AG08396 (cell line): ENCODE measurements around the gene AKT3.
"Not testable (repeated sequence)": the region's sequence is repeated elsewhere in the genome, so short reads cannot be mapped to it uniquely, and the experiment has no call there.

ENCODE experiments used
- DNase-seq: peaks from one replicate; pipeline ENCODE4 v3.0.0; 2012; ENCODE audit warnings: low spot score, mixed read lengths

AKT3 gene

DNA sequence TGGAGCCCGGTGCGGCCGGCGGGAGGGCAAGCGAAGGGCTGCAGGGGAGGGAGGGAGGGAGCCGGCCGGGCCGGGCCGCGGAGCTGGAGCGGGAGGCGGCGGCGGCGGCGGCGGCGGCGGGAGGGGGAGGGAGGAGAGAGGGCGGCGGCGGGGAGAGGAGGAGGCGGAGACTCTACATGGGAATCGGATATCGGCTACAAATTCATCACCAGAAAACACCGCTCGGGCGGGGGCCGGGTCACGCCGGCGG, at the start of gene AKT3:
Gene AKT3 (minus strand): TSS at position 42 of the 250 bp plus-strand sequence. CDS start 7,073 bp downstream, outside the sequence.
- DNase-seq = peak; percentile 89

DNA sequence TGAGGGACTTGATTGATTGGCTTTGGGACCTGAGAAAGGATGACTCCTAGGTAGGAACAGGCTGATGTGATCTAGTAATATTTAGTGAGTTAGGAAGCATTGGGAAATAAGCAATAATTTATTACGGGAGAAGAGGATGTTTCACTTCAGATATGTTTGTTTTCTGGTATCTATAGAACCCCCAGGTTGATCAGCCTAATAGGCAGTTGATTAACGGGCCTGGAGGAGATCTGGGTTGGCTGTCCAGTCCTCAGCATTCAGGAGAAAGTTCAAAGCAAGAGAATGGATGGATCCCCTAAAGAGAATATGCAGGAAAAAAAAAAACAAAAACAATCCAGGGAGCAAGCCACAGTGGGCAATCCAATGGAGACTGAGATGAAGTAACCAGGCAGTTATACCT, 48.2 kb upstream of the AKT3 start:
- no peak for DNase-seq

GRCh38 chr1:243896313-243896712, 46.3 kb upstream of the AKT3 start:
- DNase-seq = no peak

GRCh38 chr1:243892456-243892855, 42.4 kb upstream of the AKT3 start:
- no peak for DNase-seq

DNA sequence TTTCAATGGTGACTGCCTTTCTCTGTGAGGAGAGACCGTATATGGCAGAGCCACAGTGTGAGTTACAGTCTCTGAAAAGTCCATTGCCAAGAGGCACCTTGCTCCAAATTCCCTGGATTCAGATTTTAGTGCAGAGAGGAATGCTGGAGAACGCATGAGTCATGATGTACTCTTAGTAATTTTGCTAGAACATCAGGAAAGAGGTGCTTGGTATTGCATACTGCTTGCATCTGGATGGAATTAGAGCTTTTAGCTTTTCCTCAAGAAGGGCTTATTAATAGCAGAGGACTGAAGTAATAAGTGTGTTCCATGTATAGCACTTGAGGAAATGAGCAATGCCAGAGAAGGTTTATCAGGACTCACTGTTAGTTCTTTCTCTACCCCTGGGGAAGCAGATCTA, 40.5 kb upstream of the AKT3 start:
- peak; percentile 58 for DNase-seq

- no peak for DNase-seq
Measured at GRCh38 chr1:243885806-243886205, 35.8 kb upstream of the AKT3 start.

- DNase-seq = no peak
Measured at GRCh38 chr1:243884603-243885002, 34.6 kb upstream of the AKT3 start.

DNA sequence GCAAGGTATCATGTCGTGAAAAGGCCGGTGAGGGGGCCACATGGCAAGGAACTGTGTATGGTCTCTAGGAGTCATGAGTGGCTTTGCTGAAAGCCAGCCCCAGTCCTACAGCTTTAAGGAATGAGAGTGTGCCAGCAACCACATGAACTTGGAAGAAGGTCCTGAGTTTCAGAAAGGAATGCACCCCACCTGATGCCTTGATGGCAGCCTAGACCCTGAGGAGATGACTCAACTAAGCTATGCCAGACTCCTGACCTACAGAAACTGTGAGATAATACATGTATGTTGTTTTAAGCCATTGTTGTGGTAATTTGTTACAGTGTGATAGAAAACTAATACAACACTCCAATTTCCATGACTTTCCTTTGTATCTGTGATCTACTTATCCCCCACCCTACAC, 33.5 kb upstream of the AKT3 start:
- no peak for DNase-seq

- peak; percentile 37 for DNase-seq
Measured at GRCh38 chr1:243882276-243882675, 32.2 kb upstream of the AKT3 start.

DNA sequence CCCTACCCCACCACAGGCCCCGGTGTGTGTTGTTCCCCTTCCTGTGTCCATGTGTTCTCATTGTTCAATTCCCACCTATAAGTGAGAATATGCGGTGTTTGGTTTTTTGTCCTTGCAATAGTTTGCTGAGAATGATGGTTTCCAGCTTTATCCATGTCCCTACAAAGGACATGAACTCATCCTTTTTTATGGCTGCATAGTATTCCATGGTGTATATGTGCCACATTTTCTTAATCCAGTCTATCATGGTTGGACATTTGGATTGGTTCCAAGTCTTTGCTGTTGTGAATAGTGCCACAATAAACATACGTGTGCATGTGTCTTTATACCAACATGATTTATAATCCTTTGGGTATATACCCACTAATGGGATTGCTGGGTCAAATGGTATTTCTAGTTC, 27.0 kb upstream of the AKT3 start:
- not testable (repeated sequence) for DNase-seq

DNA sequence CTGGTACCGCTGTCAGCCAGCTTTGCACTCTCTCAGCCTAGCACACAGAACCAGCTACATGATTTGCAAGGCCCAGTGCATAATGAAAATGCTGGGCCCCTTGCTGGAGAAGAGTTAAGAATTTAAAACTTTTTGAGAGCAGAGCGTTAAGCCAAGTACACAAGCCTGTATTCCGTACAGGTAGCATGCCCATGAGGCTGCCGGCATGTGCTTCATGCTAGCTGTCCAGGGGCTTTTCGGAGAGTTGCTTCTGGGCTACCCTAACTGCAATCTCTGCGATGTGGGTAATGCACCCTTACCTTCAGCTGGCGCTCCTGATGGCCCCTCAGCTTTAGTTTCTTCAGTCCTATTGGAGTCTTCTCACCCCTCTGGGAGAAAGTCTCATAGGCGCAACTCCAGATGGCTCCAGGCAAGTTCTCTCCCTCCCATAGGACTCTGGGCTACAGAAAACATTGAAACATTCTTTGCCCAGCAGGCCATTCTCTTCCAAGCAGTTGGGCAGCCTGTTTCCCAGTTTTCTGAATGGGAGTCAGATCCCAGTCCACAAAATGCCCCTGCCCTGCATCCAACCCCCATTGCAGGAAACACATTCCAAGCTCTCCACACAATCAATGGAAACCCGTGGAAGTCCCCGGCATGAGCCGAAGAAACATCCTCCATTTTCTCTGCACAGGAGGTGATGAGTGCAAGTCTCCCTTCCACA, 5.7 kb upstream of the AKT3 start:
- DNase-seq = no peak

GRCh38 chr1:243851765-243852164, 1.7 kb upstream of the AKT3 start:
- no peak for DNase-seq

- DNase-seq = no peak
Measured at GRCh38 chr1:243851257-243851756, 1.3 kb upstream of the AKT3 start.

GRCh38 chr1:243850452-243851256, 611 bp upstream of the AKT3 start:
- DNase-seq = peak; percentile 84

DNA sequence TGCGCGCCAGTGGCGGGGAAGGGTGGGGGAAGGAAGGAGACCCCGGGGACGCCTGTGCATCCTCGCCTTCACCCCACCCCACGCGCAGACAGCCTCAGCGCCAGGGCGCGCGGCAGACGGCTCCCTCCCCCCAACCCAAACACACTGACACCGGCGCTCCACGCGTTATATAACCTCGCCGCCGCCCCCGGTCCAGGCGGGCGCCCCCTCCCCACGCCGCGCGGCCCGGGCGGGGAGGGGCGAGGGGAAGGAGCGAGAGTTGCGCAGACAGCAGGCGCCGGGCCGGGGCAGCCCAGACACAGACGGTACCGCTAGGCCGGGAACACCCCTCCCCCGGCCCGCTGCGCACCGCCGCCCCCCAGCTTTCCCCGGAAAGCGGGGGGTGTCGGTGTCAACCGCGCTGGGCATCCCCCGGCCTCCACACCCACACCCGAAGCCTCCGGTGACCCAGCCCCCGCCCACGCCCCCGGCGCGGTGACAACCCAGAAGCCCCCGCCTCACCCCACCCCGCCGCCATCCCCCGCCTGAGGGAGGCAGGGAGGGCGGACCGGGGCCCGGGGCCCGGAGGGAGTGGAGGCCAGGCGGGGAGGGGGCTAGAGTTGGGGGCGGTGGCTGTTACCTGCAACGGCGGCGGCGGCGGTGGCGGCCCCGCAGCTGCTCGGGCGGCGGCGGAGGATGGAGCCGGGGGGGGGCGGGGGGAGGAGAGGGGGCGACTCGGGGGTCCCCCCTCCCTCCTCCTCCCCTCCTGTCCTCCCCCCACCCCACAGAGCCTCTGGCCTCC, 432 bp downstream of the AKT3 start:
- DNase-seq = peak; percentile 41

DNA sequence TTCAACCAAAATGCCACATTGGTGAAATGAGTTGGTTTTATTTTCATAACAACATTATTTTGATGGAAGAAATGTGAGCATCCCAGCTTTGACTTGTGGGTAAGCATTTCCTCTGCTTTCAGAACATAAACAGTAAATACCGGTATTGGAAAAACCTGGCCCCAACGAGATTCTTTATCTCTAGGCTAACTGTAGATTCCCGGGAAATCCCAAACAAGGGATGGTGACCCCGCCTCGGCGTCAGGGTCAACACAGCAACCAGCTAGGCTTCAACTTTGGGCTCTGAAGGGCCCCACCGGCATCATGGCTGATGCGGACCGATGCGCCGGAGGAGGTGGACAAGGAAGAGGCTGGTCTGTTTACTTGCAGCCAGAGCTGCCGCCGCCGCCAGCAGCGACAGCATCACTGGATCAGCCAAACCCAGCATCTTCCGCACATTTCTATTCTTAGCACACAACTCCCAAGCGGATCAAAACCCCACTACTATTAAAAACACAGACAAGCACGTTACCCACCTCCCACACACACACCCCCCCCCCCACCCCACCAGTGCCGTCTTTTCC, 1.1 kb downstream of the AKT3 start:
- peak; percentile 64 for DNase-seq

DNA sequence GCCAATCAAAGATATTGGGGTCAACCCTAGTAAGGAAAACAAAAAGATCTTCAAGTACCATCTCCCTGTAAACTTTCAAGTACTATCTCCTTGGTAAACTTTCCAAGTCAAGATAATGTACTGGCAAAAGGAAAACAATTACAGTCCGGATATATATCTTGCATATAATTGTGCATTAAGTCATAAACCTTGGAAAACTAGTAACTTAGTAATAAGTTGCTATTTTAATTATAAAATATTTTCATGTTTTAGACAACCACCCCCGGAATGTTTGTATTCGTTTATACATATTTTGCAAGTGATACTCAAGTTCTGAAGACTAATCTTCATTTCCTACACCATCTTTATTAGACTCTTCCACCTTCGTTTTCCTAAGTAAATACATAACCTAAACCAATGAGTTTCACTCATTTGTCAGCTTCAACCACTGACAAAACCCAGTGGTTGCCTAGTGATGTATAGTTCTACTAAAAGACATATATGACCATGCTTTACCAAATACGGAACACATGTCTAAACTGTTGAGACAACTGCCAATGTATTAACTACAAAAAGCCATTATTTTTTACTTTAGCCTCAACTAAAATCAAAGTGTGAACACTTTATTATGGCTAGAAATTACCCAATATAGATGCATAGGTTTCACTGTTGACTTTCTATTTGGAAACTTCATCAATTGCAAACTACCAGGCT, 1.7 kb downstream of the AKT3 start:
- DNase-seq = no peak

DNA sequence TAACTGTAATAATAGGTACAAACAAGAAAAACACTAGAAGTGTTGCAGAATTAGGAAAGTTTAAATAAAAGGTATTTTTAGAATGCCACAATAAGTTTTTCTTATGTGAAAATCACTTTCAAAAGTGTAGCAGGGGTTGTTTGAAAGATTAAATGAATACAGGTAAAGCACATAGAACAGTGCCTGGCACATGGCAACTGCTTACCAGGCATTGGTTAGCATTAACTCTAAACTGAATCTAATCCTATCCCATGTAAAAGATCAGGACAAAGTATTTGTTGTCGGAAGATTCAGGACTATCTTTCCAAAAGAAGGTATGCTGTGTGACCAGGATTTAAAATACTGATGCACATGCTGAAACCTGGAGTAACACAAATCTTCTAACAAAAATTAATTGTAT, 3.3 kb downstream of the AKT3 start:
- no peak for DNase-seq

DNA sequence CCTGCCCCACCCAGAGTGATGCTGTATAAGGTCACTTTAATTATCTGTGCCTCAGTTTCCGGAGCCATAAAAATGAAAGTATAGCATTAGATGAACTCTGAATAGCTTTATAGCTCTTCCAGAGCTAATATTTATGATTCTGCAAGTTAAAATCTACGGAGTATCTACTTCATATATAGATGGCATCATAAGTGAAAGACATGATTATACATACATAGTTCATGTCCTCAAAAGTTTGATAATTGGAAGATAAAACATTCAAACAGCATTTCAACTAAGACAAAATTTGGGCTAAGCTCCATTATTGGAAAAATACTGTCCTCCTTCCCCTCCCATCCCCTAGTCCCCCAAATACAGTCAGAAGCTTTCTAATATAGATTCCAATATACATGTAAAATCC, 4.2 kb downstream of the AKT3 start:
- no peak for DNase-seq

DNA sequence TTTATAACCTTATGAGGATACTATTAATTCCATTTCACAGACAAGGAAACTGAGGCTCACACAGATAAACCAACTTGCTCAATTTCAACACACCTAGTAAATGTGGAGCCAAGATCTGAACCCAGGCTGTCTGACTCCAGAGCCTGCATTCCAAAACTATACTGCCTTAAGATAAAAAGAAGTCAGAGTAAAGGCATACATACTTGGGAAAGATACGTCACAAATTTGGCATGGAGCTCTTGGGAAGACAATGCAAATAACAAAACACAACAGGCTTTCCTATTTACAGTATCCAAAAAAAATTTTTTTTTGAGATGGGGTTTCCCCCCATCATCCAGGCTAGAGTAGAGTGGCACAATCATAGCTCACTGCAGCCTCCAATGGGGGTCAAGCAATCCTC, 5.9 kb downstream of the AKT3 start:
- no peak for DNase-seq

GRCh38 chr1:243842978-243843511, 7.0 kb downstream of the AKT3 start:
- DNase-seq = peak; percentile 59

- no peak for DNase-seq
Measured at GRCh38 chr1:243842161-243842560, 7.9 kb downstream of the AKT3 start.
